SK-N-SH (cell line): ENCODE data around the gene OTUB1. TPM values are rescaled to one million over a fixed set of nuclear protein-coding genes. Genes with fewer than 3 reads are reported as not detected.
A peak's percentile ranks its signal among the peaks of the same experiment; 100 is the strongest.

Experiments used
- CTCF ChIA-PET: fragments of 300-600, 350-600 bp; formaldehyde crosslinking; extraction: SDS; loops from one replicate; lab custom pipeline; 2021; lab: Yijun Ruan, JAX
- POLR2A ChIA-PET: fragments of 350-600 bp; sonication (Branson Sonifier 250); formaldehyde crosslinking; extraction: SDS; loops from one replicate; lab custom pipeline; 2020; ENCODE audit warnings: antibody characterized with exemption, inconsistent platforms; lab: Yijun Ruan, JAX
- DNase-seq: peaks from one replicate; pipeline ENCODE4 v3.0.0; 2012
- H2AFZ ChIP-seq: fragments of 200-600 bp; sonication (generic); 2 replicates; pipeline ENCODE4 v1.8.1; 2016; ENCODE audit warnings: antibody characterized with exemption, mild to moderate bottlenecking, low read depth
- H3F3A ChIP-seq: fragments of 200-600 bp; sonication (generic); replicated peaks from 2 replicates; pipeline ENCODE3; 2016; ENCODE audit warnings: antibody characterized with exemption, mild to moderate bottlenecking; ENCODE audit not compliant: insufficient read depth
- H3K27ac ChIP-seq, 2 experiments: fragments of 200-500 bp in 1 of 2; fragments of 200-600 bp in 1 of 2; sonication (Bioruptor generic) in 1 of 2; sonication (generic), shearing (Covaris generic) in 1 of 2; 2 replicates each; pipeline versions ENCODE4 v1.5.1 to v1.6.1; 2014 to 2016; ENCODE audit warnings: low read depth in 2 of 2, inconsistent platforms in 1 of 2, low read length in 1 of 2, mild to moderate bottlenecking in 1 of 2, mixed read lengths in 1 of 2
- H3K27me3 ChIP-seq: fragments of 200-600 bp; sonication (generic), shearing (Covaris generic); 2 replicates; pipeline ENCODE4 v1.6.1; 2016; ENCODE audit warnings: mixed run types; ENCODE audit not compliant: insufficient read depth
- H3K36me3 ChIP-seq, 2 experiments: fragments of 200-500 bp in 1 of 2; fragments of 200-600 bp in 1 of 2; sonication (Bioruptor generic) in 1 of 2; sonication (generic) in 1 of 2; replicated peaks in 1 of 2; 2 replicates each; pipeline versions ENCODE3 to v1.5.1; 2014 to 2016; ENCODE audit warnings: low read length in 1 of 2, mild to moderate bottlenecking in 1 of 2; ENCODE audit not compliant: insufficient read depth in 2 of 2, control insufficient read depth in 1 of 2
- H3K4me1 ChIP-seq, 2 experiments: fragments of 200-500 bp in 1 of 2; fragments of 200-600 bp in 1 of 2; sonication (Bioruptor generic) in 1 of 2; sonication (generic), shearing (Covaris generic) in 1 of 2; 2 replicates each; pipeline versions ENCODE4 v1.5.1 to v1.6.1; 2014 to 2016; ENCODE audit warnings: low read depth in 1 of 2, low read length in 1 of 2, mixed run types in 1 of 2; ENCODE audit not compliant: insufficient read depth in 2 of 2, control insufficient read depth in 1 of 2
- H3K4me2 ChIP-seq: fragments of 200-600 bp; sonication (generic), shearing (Covaris generic); 2 replicates; pipeline ENCODE4 v1.6.1; 2017; ENCODE audit warnings: mixed run types
- H3K4me3 ChIP-seq, 2 experiments: fragments of 200-500 bp in 1 of 2; fragments of 200-600 bp in 1 of 2; sonication (Bioruptor generic) in 1 of 2; sonication (generic), shearing (Covaris generic) in 1 of 2; 2 replicates each; pipeline versions ENCODE4 v1.5.1 to v1.8.1; 2014 to 2016; ENCODE audit warnings: low read depth in 2 of 2, inconsistent platforms in 1 of 2, low read length in 1 of 2, mild to moderate bottlenecking in 1 of 2, mixed read lengths in 1 of 2, moderate library complexity in 1 of 2
- H3K79me2 ChIP-seq: fragments of 200-600 bp; sonication (generic); 2 replicates; pipeline ENCODE4 v1.8.1; 2017; ENCODE audit warnings: mild to moderate bottlenecking; ENCODE audit not compliant: insufficient read depth
- H3K9ac ChIP-seq: fragments of 200-600 bp; sonication (generic); 2 replicates; pipeline ENCODE4 v1.6.1; 2017; ENCODE audit warnings: mixed run types
- H3K9me2 ChIP-seq: fragments of 200-600 bp; sonication (generic); 2 replicates; pipeline ENCODE4 v1.6.1; 2017; ENCODE audit warnings: mixed run types
- H3K9me3 ChIP-seq: fragments of 200-600 bp; sonication (generic); 2 replicates; pipeline ENCODE4 v1.6.1; 2017; ENCODE audit warnings: mixed run types, mild to moderate bottlenecking, moderate library complexity
- H4K20me1 ChIP-seq: fragments of 200-600 bp; sonication (generic); 2 replicates; pipeline ENCODE4 v1.6.1; 2017; ENCODE audit warnings: mild to moderate bottlenecking, mixed run types; ENCODE audit not compliant: insufficient read depth
- CHD2 ChIP-seq: fragments of 150-350 bp; IDR thresholded peaks from 2 replicates; pipeline ENCODE4 v1.6.1; 2018; ENCODE audit warnings: low read length; ENCODE audit not compliant: partially characterized antibody
- ELF1 ChIP-seq: IDR thresholded peaks from 2 replicates; pipeline ENCODE4 v1.4.0; 2012
- FOXJ3 ChIP-seq: sonication (generic); formaldehyde crosslinking; IDR thresholded peaks from 2 replicates; pipeline ENCODE4 v1.5.1; 2020; ENCODE audit warnings: mild to moderate bottlenecking, missing genetic modification reagents
- FOXM1 ChIP-seq: IDR thresholded peaks from 2 replicates; pipeline ENCODE4 v1.4.0; 2012; ENCODE audit warnings: low read depth, mild to moderate bottlenecking
- GABPA ChIP-seq: IDR thresholded peaks from 2 replicates; pipeline ENCODE4 v1.4.0; 2012; ENCODE audit warnings: low read depth, mild to moderate bottlenecking
- JUND ChIP-seq: IDR thresholded peaks from 2 replicates; pipeline ENCODE4 v1.4.0; 2012
- MEF2A ChIP-seq: IDR thresholded peaks from 2 replicates; pipeline ENCODE4 v1.4.0; 2012; ENCODE audit warnings: low read depth, borderline replicate concordance
- MXI1 ChIP-seq: IDR thresholded peaks from 2 replicates; pipeline ENCODE4 v1.6.1; 2012; ENCODE audit warnings: mild to moderate bottlenecking, low read depth, low read length, improper control_type of control experiment
- PBX3 ChIP-seq: IDR thresholded peaks from 2 replicates; pipeline ENCODE4; 2012
- REST ChIP-seq: IDR thresholded peaks from 2 replicates; pipeline ENCODE4 v1.6.1; 2012; ENCODE audit warnings: mild to moderate bottlenecking, low read depth, low read length, moderate library complexity
- RXRA ChIP-seq: IDR thresholded peaks from 2 replicates; pipeline ENCODE4 v1.4.0; 2012; ENCODE audit warnings: low read depth, mild to moderate bottlenecking, borderline replicate concordance
- SIN3A ChIP-seq: IDR thresholded peaks from 2 replicates; pipeline ENCODE4 v1.6.1; 2012; ENCODE audit warnings: low read depth, mild to moderate bottlenecking, low read length, moderate library complexity, borderline replicate concordance
- TCF12 ChIP-seq: IDR thresholded peaks from 2 replicates; pipeline ENCODE4 v1.4.0; 2012
- USF1 ChIP-seq: IDR thresholded peaks from 2 replicates; pipeline ENCODE4 v1.4.0; 2012; ENCODE audit warnings: low read depth, borderline replicate concordance
- USF2 ChIP-seq: fragments of 150-350 bp; IDR thresholded peaks from 2 replicates; pipeline ENCODE4 v1.6.1; 2017; ENCODE audit warnings: antibody characterized with exemption, low read length, low read depth, borderline replicate concordance
- YY1 ChIP-seq: IDR thresholded peaks from 2 replicates; pipeline ENCODE4 v1.4.0; 2012; ENCODE audit warnings: low read depth, mild to moderate bottlenecking
- WGBS: methylation state at CpG from one replicate; pipeline ENCODE4 v1.1.6; 2017; ENCODE audit warnings: low lambda C conversion rate; 5-methylcytosine and 5-hydroxymethylcytosine counted together
- polyA plus RNA-seq, 3 experiments: library from polyadenylated mRNA; depleted of rRNA; stranded (reverse); fragments of >200 nt; gene quantifications; 2 replicates each; pipeline ENCODE4 v1.2.3, GENCODE V29; 2012

The OTUB1 gene
- polyA plus RNA-seq, 1 of the 3 experiments (the other 2 are of a cell fraction): 183 TPM

DNA sequence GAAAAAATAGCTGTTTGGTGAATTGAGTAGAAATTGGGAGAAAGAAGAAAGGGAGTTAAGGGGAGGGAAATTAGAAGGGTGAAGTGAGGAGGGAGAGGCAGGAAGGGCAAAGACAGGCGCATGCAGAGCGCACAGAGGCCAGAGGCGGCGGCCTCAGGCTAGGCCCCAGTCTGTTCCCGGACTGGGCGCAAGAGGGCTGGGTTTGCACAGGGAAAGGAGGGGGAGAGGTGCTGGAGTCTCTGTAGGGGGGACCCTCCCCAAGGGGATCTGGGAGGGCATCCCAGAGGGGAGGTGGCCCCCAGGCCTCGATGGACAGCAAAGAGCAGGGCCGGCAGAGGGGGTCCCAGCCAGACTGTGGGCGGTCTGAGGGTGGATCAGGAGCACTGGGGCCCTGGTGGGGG lies 48.2 kb downstream of the OTUB1 start:
- Histone ChIP-seq H3K9ac (no peak overlapping the region), H3K79me2 (no peaks in the 10 kb centered on the region), H3K4me2 (no peak overlapping the region), H4K20me1 (0 out of 2 replicates have a peak, but pooled peaks cover 3% of the 10 kb centered on the region), H3K4me3 (no peak overlapping the region), H3K36me3 (no peaks in the 10 kb centered on the region), H3K9me2 (no peaks in the 10 kb centered on the region), H3K4me1 (peaks cover 3 to 41% of the 10 kb centered on the region in 2 experiments; a peak in 2 of 4 replicates), H3K9me3 (no peaks in the 10 kb centered on the region), H3K27ac (no peak overlapping the region), H3F3A (no peaks in the 10 kb centered on the region), H2AFZ (no peak overlapping the region), H3K27me3 (no peaks in the 10 kb centered on the region)
- WGBS: 97% methylated on average over 7 of the region's 9 CpGs
- no peak for DNase-seq
- ChIA-PET POLR2A (interaction anchor here (1.1 kb wide), 1 partner anchor 38 kb away, joined by 3 read pairs; no protein-coding TSS in a partner anchor), CTCF (interaction anchor here (1.3 to 2.8 kb wide), 2 partner anchors 28 to 118 kb away, joined by 5 to 11 read pairs; no protein-coding TSS in a partner anchor)
- TF ChIP-seq CHD2 (no peak), MEF2A (no peak), PBX3 (no peak), JUND (no peak), MXI1 (no peak), ELF1 (no peak), USF1 (no peak), REST (no peak), FOXM1 (no peak), TCF12 (no peak)

DNA sequence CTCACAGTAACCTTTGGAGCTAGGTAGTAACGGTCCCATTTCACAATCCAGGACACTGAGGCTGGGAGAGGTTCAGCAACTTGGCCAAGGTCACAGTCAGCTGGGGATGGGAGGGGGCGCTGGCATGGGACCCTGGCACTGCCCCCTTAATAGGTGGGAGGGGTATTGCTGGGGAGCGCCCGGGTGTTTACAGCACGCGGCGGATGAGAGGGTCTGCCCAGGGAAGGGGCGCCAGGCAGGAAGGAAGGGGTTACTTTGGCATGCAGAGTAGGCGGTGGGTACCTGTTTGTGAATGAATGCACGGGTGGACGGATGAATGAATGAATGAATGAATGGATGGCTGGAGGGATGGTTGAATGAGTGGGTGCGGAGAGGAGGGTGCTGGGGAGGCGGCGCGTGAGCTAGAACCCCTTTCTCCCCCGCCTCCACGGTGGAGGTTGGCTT lies 48.9 kb downstream of the OTUB1 start:
- no peak overlapping the region for H3K9ac ChIP-seq
- POLR2A ChIA-PET: no interaction called here
- no peak for DNase-seq
- peak overlapping the region in 1 of 2 experiments; percentile 58; a peak in 2 of 4 replicates for H3K4me3 ChIP-seq
- 51% methylated on average over 17 of the region's 17 CpGs for WGBS
- H3F3A ChIP-seq: no peaks in the 10 kb centered on the region
- H3K4me2 ChIP-seq: peak overlapping the region; percentile 57; the same call in 1 of the 2 replicates
- no peaks in the 10 kb centered on the region for H3K27me3 ChIP-seq
- H3K36me3 ChIP-seq: no peaks in the 10 kb centered on the region
- no peaks in the 10 kb centered on the region for H3K9me3 ChIP-seq
- TF ChIP-seq SIN3A: no peak
- no peak for TF ChIP-seq FOXJ3 (CRISPR knock-in tag)
- TF ChIP-seq JUND: no peak
- TF ChIP-seq RXRA: no peak
- TF ChIP-seq YY1: no peak
- TF ChIP-seq GABPA: no peak
- TF ChIP-seq USF2: no peak
- 0 out of 2 replicates have a peak, but pooled peaks cover 3% of the 10 kb centered on the region for H4K20me1 ChIP-seq
- peak overlapping the region in 1 of 2 experiments; percentile 29; a peak in 1 of 4 replicates for H3K27ac ChIP-seq
- no peaks in the 10 kb centered on the region for H3K9me2 ChIP-seq
- H3K4me1 ChIP-seq: peaks cover 3 to 47% of the 10 kb centered on the region in 2 experiments; a peak in 2 of 4 replicates
- no peaks in the 10 kb centered on the region for H3K79me2 ChIP-seq
- no peak overlapping the region for H2AFZ ChIP-seq
- CTCF ChIA-PET: interaction anchor here (1.3 to 11.1 kb wide), 3 partner anchors 27 to 112 kb away, joined by 3 to 207 read pairs (median 5); no protein-coding TSS in a partner anchor
